Glutamatergic neuron (in vitro differentiated cells): Measurements from ENCODE around the gene PTPN3. TPM values are rescaled to one million over a fixed set of nuclear protein-coding genes. Genes with fewer than 3 reads are reported as not detected.

Experiments used
- DNase-seq: peaks from one replicate; pipeline ENCODE4 v3.0.0; 2022
- H3K27ac Mint-ChIP-seq: one replicate; pipeline ENCODE4 v1.8.0; 2020; ENCODE audit warnings: mild to moderate bottlenecking, mixed read lengths, inconsistent platforms; ENCODE audit not compliant: unreplicated experiment
- H3K27me3 Mint-ChIP-seq: one replicate; pipeline ENCODE4 v1.8.0; 2020; ENCODE audit warnings: mild to moderate bottlenecking, moderate library complexity, mixed read lengths, inconsistent platforms; ENCODE audit not compliant: unreplicated experiment
- H3K36me3 Mint-ChIP-seq: one replicate; pipeline ENCODE4 v1.8.0; 2020; ENCODE audit warnings: mild to moderate bottlenecking, mixed read lengths, inconsistent platforms; ENCODE audit not compliant: unreplicated experiment
- H3K4me1 Mint-ChIP-seq: one replicate; pipeline ENCODE4 v1.8.0; 2020; ENCODE audit warnings: mild to moderate bottlenecking, low read depth, mixed read lengths, inconsistent platforms; ENCODE audit not compliant: unreplicated experiment
- H3K4me3 Mint-ChIP-seq: one replicate; pipeline ENCODE4 v1.8.0; 2020; ENCODE audit warnings: mild to moderate bottlenecking, mixed read lengths, inconsistent platforms; ENCODE audit not compliant: unreplicated experiment
- H3K9me3 Mint-ChIP-seq: one replicate; pipeline ENCODE4 v1.8.0; 2020; ENCODE audit warnings: mild to moderate bottlenecking, moderate library complexity, mixed read lengths, inconsistent platforms; ENCODE audit not compliant: unreplicated experiment
- total RNA-seq: library from RNA; stranded (reverse); fragmentation: NEBNext Ultra II Directional; extraction: Animal tissue kit (Norgen Biotek cat#: 25700); gene quantifications from one replicate; pipeline ENCODE4 v1.2.1, GENCODE V29; 2021; ENCODE audit not compliant: unreplicated experiment
- TF ChIP-seq, protein P1 (sequence below): fragments of 200-600 bp; sonication (generic); IDR thresholded peaks from one replicate; pipeline ENCODE4 v1.5.0; 2021; ENCODE audit not compliant: partially characterized antibody, unreplicated experiment

Gene PTPN3
- total RNA-seq, 1 donor from 2014 or later = 1.6 TPM

DNA sequence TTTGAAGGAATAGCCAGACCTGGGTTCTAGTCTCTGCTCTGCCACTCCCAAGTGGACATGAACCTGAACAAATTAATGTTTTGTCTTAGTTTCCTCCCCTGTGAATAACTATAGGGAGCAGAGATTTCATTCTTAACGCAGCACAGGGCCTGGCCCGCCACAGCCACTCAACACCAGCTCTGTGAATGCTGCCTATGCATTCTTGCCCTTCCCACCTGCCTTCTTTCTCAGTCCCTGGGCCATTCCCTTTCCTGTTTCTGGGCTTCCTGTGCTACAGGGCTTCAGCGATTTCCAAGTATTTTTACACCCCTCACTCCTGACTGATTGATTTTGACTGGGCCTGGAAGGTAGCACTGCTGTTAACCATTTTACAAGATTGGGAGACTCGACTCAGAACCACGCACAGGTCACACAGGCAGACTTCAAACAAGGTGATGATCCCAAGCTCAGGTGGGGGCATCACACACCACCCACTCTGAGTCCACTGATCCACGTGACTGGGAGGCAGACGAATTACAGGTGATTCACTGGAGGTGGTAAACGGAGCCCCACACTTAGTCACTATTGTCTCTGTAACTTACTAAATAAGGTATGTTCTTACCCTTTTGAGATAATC lies 21.4 kb downstream of the PTPN3 start:
- TF ChIP-seq, protein P1, sequence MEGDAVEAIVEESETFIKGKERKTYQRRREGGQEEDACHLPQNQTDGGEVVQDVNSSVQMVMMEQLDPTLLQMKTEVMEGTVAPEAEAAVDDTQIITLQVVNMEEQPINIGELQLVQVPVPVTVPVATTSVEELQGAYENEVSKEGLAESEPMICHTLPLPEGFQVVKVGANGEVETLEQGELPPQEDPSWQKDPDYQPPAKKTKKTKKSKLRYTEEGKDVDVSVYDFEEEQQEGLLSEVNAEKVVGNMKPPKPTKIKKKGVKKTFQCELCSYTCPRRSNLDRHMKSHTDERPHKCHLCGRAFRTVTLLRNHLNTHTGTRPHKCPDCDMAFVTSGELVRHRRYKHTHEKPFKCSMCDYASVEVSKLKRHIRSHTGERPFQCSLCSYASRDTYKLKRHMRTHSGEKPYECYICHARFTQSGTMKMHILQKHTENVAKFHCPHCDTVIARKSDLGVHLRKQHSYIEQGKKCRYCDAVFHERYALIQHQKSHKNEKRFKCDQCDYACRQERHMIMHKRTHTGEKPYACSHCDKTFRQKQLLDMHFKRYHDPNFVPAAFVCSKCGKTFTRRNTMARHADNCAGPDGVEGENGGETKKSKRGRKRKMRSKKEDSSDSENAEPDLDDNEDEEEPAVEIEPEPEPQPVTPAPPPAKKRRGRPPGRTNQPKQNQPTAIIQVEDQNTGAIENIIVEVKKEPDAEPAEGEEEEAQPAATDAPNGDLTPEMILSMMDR = no peak
- Mint-ChIP-seq H3K36me3 (no peaks in the 10 kb centered on the region), H3K4me1 (no peaks in the 10 kb centered on the region), H3K9me3 (no peaks in the 10 kb centered on the region), H3K27ac (no peak overlapping the region), H3K27me3 (peaks cover 3% of the 10 kb centered on the region), H3K4me3 (no peak overlapping the region)
- DNase-seq = no peak

DNA sequence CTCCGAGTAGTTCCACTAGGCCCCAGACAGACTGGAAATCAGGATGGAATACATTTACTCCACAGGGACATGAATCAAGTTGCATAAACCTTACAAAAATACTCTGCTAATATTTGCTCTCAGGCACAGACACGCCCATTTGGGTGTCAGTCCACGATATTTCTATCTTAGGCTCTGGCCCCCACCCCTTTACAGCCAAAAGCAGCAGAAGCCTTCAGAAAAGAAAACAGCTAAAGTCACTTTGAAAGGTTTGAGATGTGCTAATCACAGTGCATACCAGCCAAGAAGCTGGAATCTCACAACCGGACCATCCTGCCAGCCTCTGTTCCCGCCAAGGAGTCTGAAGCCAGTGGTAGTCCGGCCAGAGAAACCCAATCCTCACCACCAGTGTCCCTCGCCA lies 22.6 kb downstream of the PTPN3 start:
- Mint-ChIP-seq H3K4me1 (no peaks in the 10 kb centered on the region), H3K4me3 (no peak overlapping the region), H3K36me3 (no peaks in the 10 kb centered on the region), H3K27me3 (peaks cover 2% of the 10 kb centered on the region), H3K27ac (no peak overlapping the region), H3K9me3 (no peaks in the 10 kb centered on the region)
- no peak for DNase-seq
- TF ChIP-seq, protein P1 = no peak

DNA sequence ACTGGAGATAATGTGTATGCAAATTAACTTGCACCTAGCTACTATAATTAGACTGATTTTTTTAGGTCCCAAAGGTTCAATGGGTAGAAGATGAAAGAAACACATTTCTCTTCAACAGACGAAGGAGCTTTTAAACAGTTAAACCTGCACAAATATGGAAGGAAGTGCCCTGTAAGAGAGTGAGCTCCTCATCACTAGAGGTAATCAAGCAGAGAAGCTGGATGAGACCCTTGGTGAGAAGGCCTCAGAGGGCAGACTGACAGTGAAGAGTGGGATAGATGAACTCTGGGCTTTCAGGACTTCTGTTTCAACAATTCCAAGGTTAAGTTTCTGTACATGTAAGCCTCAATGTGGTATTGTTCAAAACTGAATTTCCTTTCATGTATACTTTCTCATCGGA lies 23.2 kb downstream of the PTPN3 start:
- H3K9me3 Mint-ChIP-seq = no peaks in the 10 kb centered on the region
- H3K4me1 Mint-ChIP-seq = no peaks in the 10 kb centered on the region
- TF ChIP-seq, protein P1 = no peak
- H3K4me3 Mint-ChIP-seq = no peak overlapping the region
- no peak for DNase-seq
- no peak overlapping the region for H3K27ac Mint-ChIP-seq
- peaks cover 2% of the 10 kb centered on the region for H3K27me3 Mint-ChIP-seq
- no peaks in the 10 kb centered on the region for H3K36me3 Mint-ChIP-seq

DNA sequence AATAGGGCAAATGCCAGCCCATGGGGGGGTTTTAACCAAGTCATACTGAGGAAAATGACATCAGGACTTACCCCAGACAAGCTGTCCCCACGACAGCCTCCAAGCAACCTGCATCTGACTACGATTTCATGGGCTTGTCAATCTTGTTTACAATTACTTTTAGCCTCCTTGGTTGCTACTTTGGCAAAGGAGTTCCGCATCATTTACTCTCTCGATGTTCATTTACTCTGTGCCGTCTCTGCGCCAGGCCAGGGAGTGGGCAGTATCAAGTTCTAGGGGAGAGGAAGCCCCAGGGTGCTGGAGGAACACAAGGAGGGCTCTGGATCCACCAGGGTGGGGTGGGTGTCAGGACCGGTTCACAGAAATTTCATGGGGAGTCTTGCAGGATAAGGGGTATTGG lies 23.9 kb downstream of the PTPN3 start:
- Mint-ChIP-seq H3K4me3 (no peak overlapping the region), H3K36me3 (no peaks in the 10 kb centered on the region), H3K27me3 (peaks cover 2% of the 10 kb centered on the region), H3K9me3 (no peaks in the 10 kb centered on the region), H3K27ac (no peak overlapping the region), H3K4me1 (no peaks in the 10 kb centered on the region)
- TF ChIP-seq, protein P1 = no peak
- no peak for DNase-seq

DNA sequence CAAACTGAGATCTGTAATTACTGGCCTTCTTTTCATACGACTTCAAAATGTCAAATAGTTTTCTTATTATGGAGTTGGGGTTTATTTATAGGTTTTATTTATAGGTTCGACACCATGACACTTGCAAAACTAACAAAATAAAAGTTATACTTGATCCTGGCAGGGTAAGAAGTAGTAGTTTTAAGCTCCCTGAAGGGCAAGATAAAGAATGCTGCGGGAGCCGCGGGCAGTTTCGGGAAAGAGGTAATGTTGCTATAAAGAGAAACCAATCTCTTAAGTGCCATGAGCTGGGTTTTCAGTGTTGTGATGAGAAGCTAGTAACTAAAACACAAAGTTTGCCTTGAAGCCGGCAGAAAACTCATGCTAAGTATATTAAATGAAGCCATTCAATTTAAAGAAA lies 24.8 kb downstream of the PTPN3 start:
- Mint-ChIP-seq H3K4me1 (no peaks in the 10 kb centered on the region), H3K27ac (no peak overlapping the region), H3K9me3 (no peaks in the 10 kb centered on the region), H3K36me3 (no peaks in the 10 kb centered on the region), H3K4me3 (no peak overlapping the region), H3K27me3 (peaks cover 2% of the 10 kb centered on the region)
- no peak for DNase-seq
- TF ChIP-seq, protein P1 = no peak
